HG03520 (cell line): Measurements from ENCODE around the gene MERTK.
A peak's percentile ranks its signal among the peaks of the same experiment; 100 is the strongest.
"Not testable (repeated sequence)": the region's sequence is repeated elsewhere in the genome, so short reads cannot be mapped to it uniquely, and the experiment has no call there.

Source experiments
- ATAC-seq: cut with Tn5 transposase; IDR thresholded peaks from one replicate; pipeline ENCODE4 v1.9.1; 2021; ENCODE audit warnings: mild to moderate bottlenecking, moderate library complexity; ENCODE audit not compliant: unreplicated experiment

MERTK gene

DNA sequence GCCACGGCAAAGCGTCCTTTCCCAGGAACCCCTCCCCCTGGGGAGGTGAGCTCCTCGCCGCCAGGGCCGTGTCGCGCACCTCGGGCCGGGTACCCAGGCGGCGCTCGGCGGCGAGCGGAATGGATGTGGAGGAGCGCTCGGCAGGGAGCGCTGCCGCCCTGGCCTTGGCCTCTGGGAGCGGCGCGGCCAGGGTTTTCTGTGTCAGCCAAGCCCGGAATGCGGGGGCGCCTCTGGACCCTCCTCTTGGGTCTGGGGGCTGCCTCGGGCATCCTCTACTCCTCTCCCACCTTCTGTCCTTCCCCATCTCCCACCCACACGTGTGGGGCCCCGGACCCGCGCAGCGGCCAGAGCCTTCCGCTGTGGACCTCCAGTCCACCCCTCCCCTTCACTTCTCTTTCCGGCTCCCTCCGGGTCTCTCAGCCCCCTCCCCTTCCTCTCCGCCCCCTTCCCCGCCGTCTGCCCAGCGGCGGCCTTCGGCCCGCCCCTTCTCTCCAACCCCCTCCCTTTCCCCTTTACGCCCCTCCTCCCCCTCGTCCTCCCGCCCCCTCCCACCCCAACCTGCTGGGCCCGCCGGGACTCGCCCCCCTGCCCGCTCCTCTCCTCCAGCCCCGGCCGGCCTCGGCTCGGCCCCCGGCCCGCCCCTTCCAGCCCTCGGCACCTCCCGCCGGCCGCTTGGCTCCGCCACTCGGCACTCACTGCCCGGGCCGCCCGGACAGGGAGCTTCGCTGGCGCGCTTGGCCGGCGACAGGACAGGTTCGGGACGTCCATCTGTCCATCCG lies at the start of gene MERTK:
TSS of gene MERTK (plus strand) at position 684 of the 779 bp plus-strand sequence. CDS start 129 bp downstream, outside the sequence.
- ATAC-seq = no peak

DNA sequence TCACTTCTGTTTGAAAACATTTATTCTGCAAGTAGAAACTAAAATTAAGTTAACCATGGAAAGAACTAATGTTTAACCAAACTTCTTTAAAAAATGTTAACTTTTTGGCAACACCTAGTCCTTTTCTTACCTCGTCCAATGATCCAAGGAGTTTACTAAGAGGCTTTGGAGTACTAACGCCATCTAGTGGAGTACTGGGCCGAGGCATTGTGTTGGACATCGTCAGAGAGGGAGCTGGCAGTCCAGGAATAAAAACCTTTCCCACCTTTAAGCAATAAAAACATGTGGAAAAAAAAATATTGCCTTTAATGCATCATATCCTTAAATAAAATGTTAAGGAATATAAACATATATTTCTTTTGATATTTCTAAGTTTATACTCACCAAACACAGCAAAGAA lies 47.8 kb upstream of the MERTK start:
- ATAC-seq = not testable (repeated sequence)

DNA sequence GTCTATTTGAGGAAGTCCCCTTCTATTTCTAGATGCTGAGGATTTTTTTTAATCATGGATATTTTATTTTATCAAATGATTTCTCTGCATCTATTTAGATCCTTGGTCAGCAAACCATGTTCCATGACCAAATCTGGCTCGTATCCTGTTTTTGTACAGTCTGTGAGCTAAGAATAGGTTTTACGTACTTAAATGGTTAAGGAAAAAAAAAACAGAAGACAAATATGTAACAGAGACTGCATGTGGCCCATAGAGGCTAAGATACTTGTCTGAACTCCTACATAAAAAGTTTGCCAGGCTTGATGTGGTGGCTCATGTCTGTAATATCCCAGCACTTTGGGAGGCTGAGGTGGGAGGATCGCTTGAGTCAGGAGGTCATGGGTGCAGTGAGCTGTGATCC lies 45.9 kb upstream of the MERTK start:
- not testable (repeated sequence) for ATAC-seq

DNA sequence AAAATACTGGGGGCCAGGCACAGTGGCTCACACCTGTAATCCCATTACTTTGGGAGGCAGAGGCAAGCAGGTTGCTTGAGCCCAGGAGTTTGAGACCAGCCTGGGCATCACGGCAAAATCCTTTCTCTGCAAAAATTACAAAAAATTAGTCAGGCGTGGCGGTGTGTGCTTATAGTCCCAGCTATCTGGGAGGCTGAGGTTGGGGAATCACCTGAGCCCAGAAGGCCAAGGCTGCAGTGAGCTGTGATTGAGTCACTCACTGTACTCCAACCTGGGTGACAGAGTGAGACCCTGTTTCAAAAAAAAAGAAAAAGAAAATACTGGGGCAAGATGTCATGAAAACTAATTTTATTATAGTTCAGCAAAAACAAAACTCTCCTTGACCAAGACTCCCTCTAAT lies 38.4 kb upstream of the MERTK start:
- not testable (repeated sequence) for ATAC-seq

DNA sequence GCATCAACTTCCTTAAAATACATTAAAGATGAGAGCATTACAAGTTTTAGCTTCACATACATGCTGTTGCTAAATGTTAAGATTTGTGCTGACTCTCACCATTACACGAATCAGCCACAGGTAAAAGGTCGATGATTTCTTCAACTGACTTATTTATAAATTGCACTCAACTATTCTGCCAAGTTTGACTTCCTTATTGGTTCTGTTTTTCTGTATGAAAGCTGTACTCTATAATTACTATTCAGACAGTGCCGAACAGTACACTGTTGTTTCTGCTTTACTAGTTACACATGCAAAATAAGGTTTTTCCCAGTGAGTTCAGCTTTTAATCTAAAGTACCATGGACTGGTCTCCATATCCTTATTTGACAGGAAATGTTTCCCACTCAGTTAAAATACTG lies 33.3 kb upstream of the MERTK start:
- ATAC-seq = not testable (repeated sequence)

DNA sequence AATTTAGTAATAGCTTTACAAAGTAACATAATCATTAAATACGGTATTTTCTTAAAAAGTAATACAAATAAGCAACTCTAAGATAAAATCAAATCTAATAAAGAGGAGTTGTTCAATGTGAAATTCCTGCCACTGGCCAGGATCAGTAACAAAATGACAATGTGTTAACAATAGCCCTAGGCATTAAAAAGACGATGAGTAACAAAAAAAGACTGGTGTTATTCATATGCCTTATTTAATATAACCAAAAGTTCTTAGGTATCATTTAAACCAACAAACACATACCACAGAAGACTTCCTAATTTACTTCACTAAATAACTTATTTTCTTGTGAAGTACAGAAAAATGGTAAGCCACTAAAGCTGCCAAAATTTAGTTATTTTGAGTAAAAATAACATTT lies 25.6 kb upstream of the MERTK start:
- not testable (repeated sequence) for ATAC-seq

DNA sequence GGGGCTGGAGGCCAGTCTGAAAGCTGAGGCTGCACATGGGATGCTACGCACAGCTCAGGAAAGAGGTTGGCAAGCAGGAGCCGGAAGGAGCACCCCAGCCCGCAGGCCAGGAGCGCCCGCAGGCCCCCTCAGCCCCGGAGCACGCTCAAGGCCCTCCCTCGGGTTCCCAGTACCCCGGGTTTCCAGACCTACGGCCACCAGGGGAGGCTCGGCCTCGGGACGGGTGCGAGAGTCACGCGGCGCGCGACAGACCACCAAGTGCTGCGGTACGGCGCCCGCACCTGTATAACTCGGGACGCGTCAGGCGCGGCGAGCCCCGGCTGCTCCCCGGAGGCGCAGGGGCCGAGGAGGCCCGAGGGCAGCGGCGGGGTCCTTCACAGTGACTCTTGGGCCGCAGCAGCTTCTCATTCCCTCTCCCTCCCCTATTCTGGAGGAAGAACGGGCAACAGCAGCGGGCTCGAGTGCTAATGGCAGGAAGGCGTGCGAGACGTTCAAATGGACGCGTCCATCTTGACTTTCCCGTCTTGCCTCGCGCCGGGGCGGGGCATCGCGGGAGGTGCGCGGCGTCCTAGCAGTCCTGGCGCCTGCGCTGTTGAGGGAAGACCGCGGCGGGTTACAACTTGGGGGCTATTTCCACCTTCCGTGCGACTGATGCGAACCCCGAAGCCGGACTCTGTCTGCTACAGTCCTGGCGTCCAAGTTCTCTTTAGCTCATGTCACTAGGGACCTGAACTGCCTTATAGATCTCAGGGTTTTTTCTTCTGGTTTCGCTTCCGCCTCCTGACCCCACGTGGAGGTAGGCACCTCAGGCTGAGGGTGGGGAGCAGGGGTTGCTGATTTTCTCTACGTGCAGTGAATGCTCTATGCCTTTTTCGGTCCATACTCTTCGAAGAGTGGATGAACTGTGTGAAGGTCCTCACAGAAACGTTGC lies 14.5 kb upstream of the MERTK start, which contains the start of gene ANAPC1:
TSS of gene ANAPC1 (minus strand) at position 533 of the 931 bp plus-strand sequence. CDS start 3,368 bp downstream, outside the sequence.
- peak; percentile 83 for ATAC-seq

DNA sequence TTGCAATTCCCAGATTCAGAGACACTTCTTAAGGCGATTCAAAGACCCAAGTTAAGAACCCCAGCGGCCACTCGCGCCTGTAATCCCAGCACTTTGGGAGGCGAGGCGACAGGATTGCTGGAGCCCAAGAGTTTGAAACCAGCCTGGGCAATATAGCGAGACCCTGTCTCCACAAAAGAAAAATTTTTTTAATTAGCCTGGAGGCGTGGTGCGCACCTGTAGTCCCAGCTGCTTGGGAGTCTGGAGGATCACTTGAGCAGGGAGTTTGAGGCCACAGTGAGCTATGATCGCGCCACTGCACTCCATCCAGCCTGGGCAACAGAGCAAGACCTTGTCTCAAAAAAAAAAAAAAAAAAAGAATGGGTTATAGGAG lies 13.8 kb upstream of the MERTK start:
- no peak for ATAC-seq

DNA sequence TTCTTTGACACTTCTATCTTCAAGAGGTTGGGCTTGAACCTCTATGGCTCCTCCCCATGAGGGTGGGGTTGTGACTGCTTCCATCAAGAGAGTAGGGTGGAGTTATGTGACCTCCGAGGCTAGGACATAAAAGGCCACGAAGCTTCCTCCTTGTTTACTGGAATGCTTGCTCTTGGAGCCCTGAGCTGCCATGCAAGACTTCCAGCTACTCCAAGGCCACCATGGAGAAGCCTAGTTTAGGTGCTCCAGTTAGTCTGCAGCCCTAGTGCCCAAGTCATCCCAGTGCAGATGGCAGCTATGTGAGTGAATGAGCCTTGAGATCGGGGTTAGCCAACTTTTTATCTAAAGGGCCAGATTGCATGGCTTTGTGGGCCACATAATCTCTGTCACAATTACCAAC lies 2.4 kb upstream of the MERTK start:
- no peak for ATAC-seq

DNA sequence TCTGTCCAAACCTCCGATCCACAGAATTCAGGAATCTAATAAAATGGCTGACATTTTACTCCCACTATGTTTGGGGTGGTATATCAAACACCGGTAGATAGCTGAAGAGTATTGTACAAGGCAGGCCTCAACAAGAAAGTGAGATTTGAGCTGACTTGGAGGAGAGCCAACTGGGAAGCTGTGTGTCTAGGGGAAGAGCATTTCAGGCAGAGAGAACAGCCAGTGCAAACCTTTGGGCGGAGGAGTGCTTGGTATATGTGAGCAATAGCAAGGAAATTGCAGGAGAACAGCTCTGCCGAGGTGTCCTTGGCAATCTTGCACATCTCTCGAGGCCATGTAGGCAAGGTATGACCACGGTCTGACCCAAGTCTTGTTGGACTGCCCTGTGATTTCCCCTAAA lies 1.8 kb upstream of the MERTK start:
- no peak for ATAC-seq

DNA sequence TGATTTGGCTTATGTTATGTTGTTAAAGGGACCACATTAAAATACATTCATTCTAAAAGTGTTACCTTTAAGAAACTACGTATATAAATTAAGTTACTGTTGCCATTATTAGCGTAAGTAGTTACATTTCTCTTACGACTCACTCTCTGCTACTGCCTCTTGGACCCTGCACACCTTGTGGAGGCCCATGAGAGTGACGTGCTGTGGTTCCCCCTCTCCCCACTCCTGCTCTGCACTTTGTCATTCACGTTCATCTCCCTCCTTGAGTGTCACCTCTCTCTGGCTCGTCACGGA lies 830 bp upstream of the MERTK start:
- no peak for ATAC-seq

DNA sequence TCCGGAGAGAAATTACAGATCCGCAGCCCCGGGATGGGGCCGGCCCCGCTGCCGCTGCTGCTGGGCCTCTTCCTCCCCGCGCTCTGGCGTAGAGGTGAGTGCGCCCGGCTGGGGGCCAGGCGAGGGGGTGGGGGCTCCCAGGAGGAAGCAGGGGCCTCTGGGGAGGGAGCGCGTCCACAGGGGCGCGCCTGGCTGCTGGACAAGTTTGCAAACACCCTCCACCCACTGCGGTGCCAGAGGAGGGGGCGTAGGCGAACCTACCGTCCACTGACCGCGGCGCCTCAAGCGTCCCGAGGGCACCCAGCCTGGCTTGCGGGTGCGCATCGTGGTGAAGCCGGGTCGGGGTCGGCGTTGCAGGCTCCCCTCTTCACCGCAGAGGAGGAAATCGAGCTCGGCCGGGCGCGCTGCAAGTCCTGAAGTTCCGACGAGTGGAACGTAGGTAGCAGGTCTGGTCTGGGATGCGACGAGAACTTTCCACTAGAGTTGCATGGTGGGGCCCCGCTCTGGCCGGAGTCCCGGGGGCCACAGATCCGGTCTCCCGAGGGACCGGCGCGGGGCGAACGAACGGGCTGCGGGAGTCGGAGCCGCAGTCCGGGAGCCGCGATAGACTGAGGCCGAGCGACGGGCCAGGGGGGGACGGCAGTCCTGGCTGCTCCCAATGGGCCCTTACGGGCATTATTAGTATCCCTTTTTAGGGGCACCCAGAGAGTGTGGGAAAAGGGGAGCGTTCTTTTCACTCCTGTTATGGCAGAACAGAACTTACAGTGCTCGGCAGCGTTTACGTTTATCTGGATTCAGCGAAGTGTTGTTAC lies 502 bp downstream of the MERTK start:
- ATAC-seq = no peak

DNA sequence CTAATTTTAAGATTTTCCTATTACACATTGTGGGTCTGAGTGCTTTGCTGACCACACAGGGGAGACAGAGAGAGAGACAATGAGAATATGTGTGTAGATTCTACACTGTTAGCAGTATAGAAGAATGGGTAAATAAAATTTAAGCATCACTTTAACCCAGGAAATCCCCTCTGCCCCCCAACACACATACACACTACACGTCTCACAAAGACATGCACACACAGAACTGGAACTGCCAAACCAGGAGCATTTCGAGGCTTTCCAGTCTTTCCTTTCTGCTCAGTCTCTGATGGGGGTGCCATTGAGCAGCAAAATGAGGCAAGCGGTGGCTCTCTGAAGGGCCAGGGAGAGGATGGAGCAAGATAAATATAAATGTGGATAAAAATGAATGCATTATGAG lies 2.5 kb downstream of the MERTK start:
- no peak for ATAC-seq

DNA sequence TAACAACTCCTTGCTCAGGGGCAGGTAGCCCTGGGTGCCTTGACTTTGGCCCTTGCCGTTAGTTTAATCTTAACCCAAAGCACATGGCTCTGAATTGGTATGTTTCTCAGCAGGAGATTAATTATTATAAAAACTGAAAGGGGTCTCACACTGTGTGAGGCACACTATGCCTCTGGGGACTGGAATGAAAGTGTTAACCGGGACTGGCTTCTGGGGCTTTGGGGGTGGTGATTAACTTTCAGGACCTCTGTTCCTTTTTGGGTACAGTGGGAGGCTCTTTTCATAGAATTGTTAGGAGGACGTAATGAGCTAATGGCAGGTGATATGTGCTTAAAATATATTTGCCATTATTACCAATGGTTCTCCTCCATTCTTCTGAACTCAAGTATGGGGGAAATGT lies 5.1 kb downstream of the MERTK start:
- ATAC-seq = no peak

DNA sequence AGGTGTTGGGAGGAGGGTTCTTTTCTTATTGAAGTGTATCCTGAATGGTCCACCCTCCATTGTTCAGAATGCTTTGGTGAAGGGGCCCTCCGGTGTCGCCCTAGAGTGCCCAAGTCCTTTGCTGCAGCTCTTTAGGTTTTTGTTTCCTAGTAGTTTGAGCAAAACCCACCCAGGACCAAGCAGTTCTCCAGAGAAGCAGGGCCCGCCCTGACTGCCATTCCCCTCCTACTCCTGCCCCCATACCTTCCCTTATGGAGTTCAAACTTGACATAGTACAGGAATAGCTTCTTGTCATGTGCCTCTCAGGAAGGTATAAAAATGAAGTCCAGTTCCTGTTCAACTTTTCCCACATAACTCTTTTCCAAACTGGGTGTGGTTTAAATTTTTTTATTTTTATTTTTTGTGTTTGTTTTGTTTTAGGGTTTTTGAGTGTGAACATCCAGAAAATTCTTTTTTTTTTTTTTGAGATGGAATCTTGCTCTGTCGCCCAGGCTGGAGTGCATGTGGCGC lies 5.6 kb downstream of the MERTK start:
- ATAC-seq = no peak

DNA sequence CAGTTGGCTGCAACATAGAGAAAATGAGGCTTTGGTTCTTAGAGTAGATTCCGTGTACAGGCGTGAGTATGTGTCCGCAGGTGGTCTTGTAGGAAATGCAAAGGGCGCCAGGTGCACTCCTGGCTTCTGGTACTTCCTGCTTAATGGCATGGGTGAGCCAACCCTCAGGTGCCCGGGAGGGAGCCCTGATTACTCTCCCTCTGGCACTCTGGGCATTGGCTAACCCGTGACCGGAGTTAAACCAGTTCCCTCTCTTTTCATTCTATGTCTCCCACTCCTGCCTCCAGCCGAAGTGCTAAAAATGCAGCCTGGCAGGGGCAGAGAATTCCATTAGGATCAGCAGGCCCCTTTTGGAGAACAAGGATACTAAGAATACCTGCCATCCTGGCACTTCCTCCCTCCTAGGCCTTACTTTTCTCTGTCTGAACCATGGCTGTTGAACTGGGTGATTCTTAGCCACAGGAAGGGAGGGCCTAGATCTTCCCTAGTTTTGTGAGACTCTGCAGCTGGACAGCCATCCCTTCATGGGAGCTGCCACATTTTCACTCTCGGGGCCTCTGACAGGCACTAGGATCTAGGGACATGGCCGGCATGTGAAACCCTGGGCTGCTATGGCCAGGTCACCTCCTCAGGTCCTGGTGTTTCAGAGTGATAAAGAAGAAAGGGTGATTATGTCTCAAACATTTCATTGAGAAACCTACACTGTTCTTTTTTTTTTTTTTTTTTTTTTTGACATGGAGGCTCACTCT lies 6.5 kb downstream of the MERTK start:
- ATAC-seq = no peak

DNA sequence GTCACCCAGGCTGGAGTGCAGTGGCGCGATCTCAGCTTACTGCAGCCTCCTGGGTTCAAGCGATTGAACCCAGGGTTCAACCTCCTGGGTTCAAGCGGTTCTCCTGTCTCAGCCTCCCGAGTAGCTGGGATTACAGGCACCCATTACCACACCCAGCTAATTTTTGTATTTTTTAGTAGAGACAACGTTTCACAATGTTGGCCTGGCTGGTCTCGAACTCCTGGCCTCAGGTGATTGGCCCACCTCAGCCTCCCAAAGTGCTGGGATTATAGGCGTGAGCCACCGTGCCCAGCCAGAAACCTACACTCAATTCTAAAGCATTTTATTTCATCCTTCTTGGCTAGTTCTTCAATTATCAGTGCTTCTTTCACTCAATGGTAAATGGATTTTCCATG lies 7.1 kb downstream of the MERTK start:
- not testable (repeated sequence) for ATAC-seq

DNA sequence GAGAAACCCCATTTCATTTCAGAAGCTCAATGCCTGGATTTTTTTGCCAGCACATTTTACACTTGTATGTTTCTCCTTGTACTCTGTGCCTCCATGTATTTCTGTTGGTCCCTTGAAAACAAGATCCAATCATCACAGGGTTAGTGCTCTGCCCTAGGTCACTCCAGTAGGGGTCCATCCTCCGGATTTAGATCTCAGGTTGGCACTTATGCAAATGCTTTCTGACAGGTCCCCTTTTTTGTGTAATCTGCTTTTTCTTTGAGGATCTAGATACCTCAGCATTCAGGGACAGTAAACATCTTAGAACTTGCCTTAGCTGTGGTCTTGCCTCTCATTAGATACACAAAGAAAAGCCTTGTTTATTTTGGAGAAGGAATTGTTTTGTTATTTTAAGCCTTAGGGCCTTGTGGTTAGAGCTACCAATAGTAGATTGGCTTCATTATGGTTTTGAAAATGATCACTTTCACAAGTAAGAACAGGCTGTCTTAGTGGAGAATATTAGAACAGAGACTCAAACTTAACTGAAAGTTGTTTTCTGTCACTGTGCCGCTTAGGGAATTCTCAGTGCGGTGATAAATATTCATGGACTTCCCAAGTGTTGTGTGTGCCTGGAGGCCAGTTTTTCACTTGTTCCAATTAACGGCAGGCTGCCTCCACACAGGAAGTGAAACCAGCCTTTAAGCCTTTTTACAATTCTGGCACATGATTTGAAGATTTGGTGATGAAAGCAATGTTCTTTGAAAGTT lies 7.8 kb downstream of the MERTK start:
- ATAC-seq = no peak

DNA sequence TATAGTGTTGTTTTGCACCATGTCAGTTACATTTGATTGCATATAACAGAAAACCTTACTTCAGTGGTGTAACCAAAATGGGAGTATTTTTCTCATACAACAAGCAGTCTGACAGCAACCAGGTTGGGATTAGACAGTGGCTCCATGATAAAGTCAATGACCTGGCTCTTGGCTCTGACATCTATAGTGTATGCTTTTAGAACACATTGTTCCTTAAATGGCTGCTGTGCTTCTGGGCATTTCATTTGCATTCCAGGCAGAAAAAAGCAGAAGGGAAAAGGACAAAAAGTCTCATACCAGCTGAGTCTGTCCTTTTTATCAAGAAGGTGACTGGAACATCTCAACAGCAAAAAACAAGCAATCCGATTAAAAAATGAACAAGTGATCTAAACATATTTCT lies 10.2 kb downstream of the MERTK start:
- ATAC-seq = no peak

DNA sequence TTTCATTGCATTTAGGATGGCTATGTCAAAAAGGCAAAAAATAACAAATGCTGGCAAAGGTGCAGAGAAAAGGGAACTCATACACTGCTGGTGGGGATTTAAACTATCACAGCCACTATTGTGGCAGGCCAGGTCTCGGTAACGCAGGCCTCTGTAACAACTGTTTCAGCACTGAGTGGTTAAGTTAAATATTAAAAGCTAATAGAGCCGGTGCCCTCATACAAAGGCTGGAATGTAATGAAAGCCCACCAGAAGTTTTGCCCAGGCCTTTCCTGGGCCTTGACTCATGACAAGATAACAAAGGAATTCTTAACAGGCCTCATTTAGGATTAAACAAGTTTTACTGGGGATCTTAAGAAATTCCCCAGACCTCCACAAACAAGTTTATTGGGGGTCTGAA lies 10.7 kb downstream of the MERTK start:
- no peak for ATAC-seq
